Mesendoderm (in vitro differentiated cells): ENCODE results near the gene SOX5.

Experiments
- DNase-seq: peaks from one replicate; pipeline ENCODE4 v3.0.0; 2013
- H2AK5ac ChIP-seq: 2 replicates; pipeline ENCODE4 v1.6.1; 2013; ENCODE audit warnings: low read length, inconsistent platforms
- H2BK120ac ChIP-seq: 2 replicates; pipeline ENCODE4 v1.6.1; 2013; ENCODE audit warnings: low read depth, mild to moderate bottlenecking, low read length, moderate library complexity, mixed read lengths
- H2BK15ac ChIP-seq: replicated peaks from 2 replicates; pipeline ENCODE4 v1.6.1; 2013; ENCODE audit warnings: low read depth, mild to moderate bottlenecking, moderate library complexity
- H2BK5ac ChIP-seq: 2 replicates; pipeline ENCODE4 v1.6.1; 2013; ENCODE audit warnings: low read length, inconsistent platforms
- H3K18ac ChIP-seq: 2 replicates; pipeline ENCODE4 v1.6.1; 2013; ENCODE audit warnings: mild to moderate bottlenecking, low read length, mixed read lengths
- H3K23ac ChIP-seq: one replicate; pipeline ENCODE4 v1.6.1; 2013; ENCODE audit warnings: low read length
- H3K27ac ChIP-seq: 2 replicates; pipeline ENCODE4 v1.5.1; 2013; ENCODE audit warnings: low read depth, mild to moderate bottlenecking, inconsistent platforms, low read length, moderate library complexity
- H3K27me3 ChIP-seq: 2 replicates; pipeline ENCODE4 v1.6.1; 2013; ENCODE audit warnings: low read length, control low read depth, mild to moderate bottlenecking, inconsistent platforms; ENCODE audit not compliant: insufficient read depth, poor library complexity
- H3K36me3 ChIP-seq: 2 replicates; pipeline ENCODE4 v1.6.1; 2013; ENCODE audit warnings: low read length, inconsistent platforms; ENCODE audit not compliant: control insufficient read depth, insufficient read depth
- H3K4ac ChIP-seq: one replicate; pipeline ENCODE4 v1.6.1; 2013; ENCODE audit warnings: low read depth, mild to moderate bottlenecking, low read length, moderate library complexity
- H3K4me1 ChIP-seq: 2 replicates; pipeline ENCODE4 v1.6.1; 2013; ENCODE audit warnings: low read depth, low read length, inconsistent platforms; ENCODE audit not compliant: control insufficient read depth
- H3K4me2 ChIP-seq: 2 replicates; pipeline ENCODE4 v1.6.1; 2013; ENCODE audit warnings: low read length
- H3K4me3 ChIP-seq: 2 replicates; pipeline ENCODE4 v1.5.1; 2013; ENCODE audit warnings: mild to moderate bottlenecking, low read length
- H3K56ac ChIP-seq: one replicate; pipeline ENCODE4 v1.6.1; 2013; ENCODE audit warnings: low read length
- H3K79me1 ChIP-seq: 2 replicates; pipeline ENCODE4 v1.6.1; 2013; ENCODE audit warnings: low read length, inconsistent platforms
- H3K79me2 ChIP-seq: 2 replicates; pipeline ENCODE4 v1.6.1; 2013; ENCODE audit warnings: mild to moderate bottlenecking, low read length; ENCODE audit not compliant: control insufficient read depth, insufficient read depth
- H3K9ac ChIP-seq: 2 replicates; pipeline ENCODE4 v1.6.1; 2013; ENCODE audit warnings: low read length, inconsistent platforms
- H4K5ac ChIP-seq: one replicate; pipeline ENCODE4 v1.6.1; 2013; ENCODE audit warnings: low read length
- H4K8ac ChIP-seq: one replicate; pipeline ENCODE4 v1.6.1; 2013; ENCODE audit warnings: low read depth, mild to moderate bottlenecking, control low read depth, low read length, moderate library complexity
- WGBS: extraction: QIAGEN DNeasy Blood & Tissue Kit; methylation state at CpG from one replicate; pipeline ENCODE4 v1.1.7; 2013; ENCODE audit warnings: low lambda C conversion rate, missing lambda C conversion rate; ENCODE audit not compliant: insufficient coverage; ENCODE audit errors: extremely low coverage; 5-methylcytosine and 5-hydroxymethylcytosine counted together

SOX5 gene

DNA sequence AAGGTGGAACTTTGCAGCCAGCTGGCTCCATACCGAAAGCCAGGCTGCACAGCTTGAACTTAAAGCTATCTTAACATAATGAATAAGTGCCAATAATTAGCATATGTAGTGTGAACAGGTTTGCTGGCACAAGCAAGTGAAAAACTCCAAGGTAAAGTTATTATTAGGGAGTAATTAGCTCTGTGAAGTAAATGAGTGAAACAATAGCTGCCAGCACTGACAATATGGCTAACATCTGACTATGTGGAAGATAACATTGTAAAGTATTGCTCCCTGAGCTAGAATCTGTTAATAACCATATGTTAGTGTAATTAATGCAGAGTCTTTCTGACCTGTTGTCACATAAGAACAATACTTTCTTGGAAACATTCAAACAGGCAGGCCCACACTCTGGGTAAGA, 246.4 kb downstream of the SOX5 start:
- H2AK5ac ChIP-seq: no peak overlapping the region

DNA sequence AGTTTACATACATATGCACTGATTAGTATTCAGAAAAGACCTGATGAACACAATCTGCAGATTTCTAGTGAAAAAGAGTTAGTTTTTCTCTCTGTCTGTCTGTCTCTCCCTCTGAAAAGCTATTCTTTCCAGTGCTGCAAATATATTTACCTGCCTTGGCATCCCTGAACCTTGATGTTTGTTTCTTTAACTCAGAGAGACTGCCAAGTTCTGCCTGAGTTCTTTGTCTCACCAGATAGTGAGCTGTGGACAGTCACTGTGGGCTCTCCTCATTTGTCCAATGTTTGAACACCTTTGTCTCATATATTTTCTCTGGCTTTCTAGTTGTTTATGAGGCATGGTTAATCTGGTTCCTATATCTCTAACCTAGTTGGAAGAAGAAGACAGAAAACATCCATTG, 250.4 kb downstream of the SOX5 start:
- H3K27me3 ChIP-seq: no peaks in the 10 kb centered on the region
- no peak overlapping the region for H2AK5ac ChIP-seq
- H2BK120ac ChIP-seq: no peak overlapping the region
- H3K79me1 ChIP-seq: no peaks in the 10 kb centered on the region
- H4K8ac ChIP-seq: peak overlapping the region; percentile 86
- H3K56ac ChIP-seq: no peak overlapping the region
- H3K79me2 ChIP-seq: no peaks in the 10 kb centered on the region
- H3K4ac ChIP-seq: no peak overlapping the region
- H2BK15ac ChIP-seq: no peak overlapping the region
- no peak overlapping the region for H3K27ac ChIP-seq
- no peak overlapping the region for H3K23ac ChIP-seq
- no peak overlapping the region for H3K9ac ChIP-seq
- H3K4me2 ChIP-seq: no peak overlapping the region
- no peak overlapping the region for H2BK5ac ChIP-seq
- no peaks in the 10 kb centered on the region for H3K4me1 ChIP-seq
- no peaks in the 10 kb centered on the region for H3K36me3 ChIP-seq
- no peak for DNase-seq
- H3K18ac ChIP-seq: no peak overlapping the region
- no peak overlapping the region for H3K4me3 ChIP-seq
- H4K5ac ChIP-seq: no peak overlapping the region

More for the DNA sequence above, 246.4 kb downstream of the SOX5 start:
- H3K36me3 ChIP-seq: no peaks in the 10 kb centered on the region
- no peak overlapping the region for H3K4ac ChIP-seq
- no peak overlapping the region for H3K4me2 ChIP-seq
- peak; percentile 9 for DNase-seq
- H3K27ac ChIP-seq: no peak overlapping the region
- no peaks in the 10 kb centered on the region for H3K4me1 ChIP-seq
- H4K8ac ChIP-seq: no peak overlapping the region
- H3K4me3 ChIP-seq: no peak overlapping the region
- WGBS: no CpG with 5 or more reads among the region's 1 CpG
- peak overlapping the region; percentile 60 for H3K18ac ChIP-seq
- H3K27me3 ChIP-seq: no peaks in the 10 kb centered on the region
- H3K23ac ChIP-seq: no peak overlapping the region
- H2BK120ac ChIP-seq: no peak overlapping the region
- H2BK15ac ChIP-seq: no peak overlapping the region
- no peaks in the 10 kb centered on the region for H3K79me2 ChIP-seq
- no peak overlapping the region for H4K5ac ChIP-seq
- no peak overlapping the region for H3K56ac ChIP-seq
- no peaks in the 10 kb centered on the region for H3K79me1 ChIP-seq
- no peak overlapping the region for H2BK5ac ChIP-seq
- no peak overlapping the region for H3K9ac ChIP-seq

GRCh38 chr12:23694920-23695319, 254.6 kb downstream of the SOX5 start:
- Histone ChIP-seq H3K18ac (no peak overlapping the region), H3K56ac (no peak overlapping the region), H3K79me1 (no peaks in the 10 kb centered on the region), H2AK5ac (no peak overlapping the region), H3K4me2 (no peak overlapping the region), H3K4me3 (no peak overlapping the region), H3K23ac (no peak overlapping the region), H3K27ac (no peak overlapping the region), H4K8ac (no peak overlapping the region), H3K27me3 (no peaks in the 10 kb centered on the region), H3K36me3 (no peaks in the 10 kb centered on the region), H2BK15ac (no peak overlapping the region), H3K79me2 (no peaks in the 10 kb centered on the region), H4K5ac (no peak overlapping the region), H2BK5ac (no peak overlapping the region), H3K9ac (no peak overlapping the region), H2BK120ac (no peak overlapping the region), H3K4me1 (no peaks in the 10 kb centered on the region), H3K4ac (no peak overlapping the region)
- no CpG with 5 or more reads among the region's 2 CpGs for WGBS
- no peak for DNase-seq

DNA sequence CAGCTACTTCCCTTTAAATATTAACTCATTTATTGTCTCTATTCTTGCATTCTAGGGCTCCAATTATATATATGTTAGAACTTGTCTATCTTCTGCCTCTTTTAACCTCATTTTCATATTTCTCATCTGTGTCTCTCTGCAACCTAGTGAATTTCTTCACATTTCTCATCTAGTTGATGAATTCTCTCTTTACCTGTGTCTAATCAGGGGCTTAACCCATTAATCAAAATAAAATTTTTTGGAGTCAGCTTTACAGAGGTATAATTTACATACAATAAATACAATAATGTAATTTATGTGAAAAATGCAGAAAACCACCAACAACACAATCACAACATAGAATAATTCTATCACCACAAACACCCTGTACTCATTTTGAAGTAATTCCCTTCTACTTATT, 255.2 kb downstream of the SOX5 start:
- Histone ChIP-seq H3K36me3 (no peaks in the 10 kb centered on the region), H4K5ac (no peak overlapping the region), H3K18ac (no peak overlapping the region)

GRCh38 chr12:23687947-23688346, 261.5 kb downstream of the SOX5 start:
- Histone ChIP-seq H3K27ac (no peak overlapping the region), H3K4me1 (no peaks in the 10 kb centered on the region), H3K27me3 (no peaks in the 10 kb centered on the region)

More for the DNA sequence above, 255.2 kb downstream of the SOX5 start:
- H3K27ac ChIP-seq: no peak overlapping the region
- no peak overlapping the region for H3K56ac ChIP-seq
- H3K4me3 ChIP-seq: no peak overlapping the region
- no peak overlapping the region for H2BK120ac ChIP-seq
- no peaks in the 10 kb centered on the region for H3K79me2 ChIP-seq
- no peak for DNase-seq
- H2AK5ac ChIP-seq: no peak overlapping the region
- H2BK15ac ChIP-seq: no peak overlapping the region
- no peaks in the 10 kb centered on the region for H3K79me1 ChIP-seq
- H3K4ac ChIP-seq: no peak overlapping the region
- no peak overlapping the region for H4K8ac ChIP-seq
- no peaks in the 10 kb centered on the region for H3K4me1 ChIP-seq
- no peak overlapping the region for H3K9ac ChIP-seq
- no peaks in the 10 kb centered on the region for H3K27me3 ChIP-seq
- H3K4me2 ChIP-seq: no peak overlapping the region
- H3K23ac ChIP-seq: no peak overlapping the region
- H2BK5ac ChIP-seq: no peak overlapping the region

GRCh38 chr12:23686095-23686494, 263.4 kb downstream of the SOX5 start:
- H4K8ac ChIP-seq: no peak overlapping the region
- H3K9ac ChIP-seq: no peak overlapping the region
- H3K4me3 ChIP-seq: no peak overlapping the region
- H2BK5ac ChIP-seq: no peak overlapping the region
- no peaks in the 10 kb centered on the region for H3K36me3 ChIP-seq
- no peak overlapping the region for H2AK5ac ChIP-seq
- no peak overlapping the region for H2BK15ac ChIP-seq
- H3K18ac ChIP-seq: no peak overlapping the region
- H3K4ac ChIP-seq: no peak overlapping the region
- no peaks in the 10 kb centered on the region for H3K79me2 ChIP-seq
- no peaks in the 10 kb centered on the region for H3K27me3 ChIP-seq
- H3K4me1 ChIP-seq: no peaks in the 10 kb centered on the region
- no peak overlapping the region for H3K27ac ChIP-seq
- no peak overlapping the region for H3K56ac ChIP-seq
- H3K23ac ChIP-seq: no peak overlapping the region
- no peak for DNase-seq
- H3K4me2 ChIP-seq: no peak overlapping the region
- no peaks in the 10 kb centered on the region for H3K79me1 ChIP-seq
- no peak overlapping the region for H4K5ac ChIP-seq
- no peak overlapping the region for H2BK120ac ChIP-seq

More at GRCh38 chr12:23687947-23688346, 261.5 kb downstream of the SOX5 start:
- no peak overlapping the region for H4K5ac ChIP-seq
- H3K4ac ChIP-seq: no peak overlapping the region
- no peak overlapping the region for H3K56ac ChIP-seq
- no peak for DNase-seq
- no CpG with 5 or more reads among the region's 1 CpG for WGBS
- no peak overlapping the region for H2BK15ac ChIP-seq
- no peak overlapping the region for H3K23ac ChIP-seq
- H3K9ac ChIP-seq: no peak overlapping the region
- no peak overlapping the region for H3K4me2 ChIP-seq
- no peaks in the 10 kb centered on the region for H3K79me1 ChIP-seq
- H3K4me3 ChIP-seq: no peak overlapping the region
- no peak overlapping the region for H2BK5ac ChIP-seq
- H3K18ac ChIP-seq: no peak overlapping the region
- no peak overlapping the region for H4K8ac ChIP-seq
- no peaks in the 10 kb centered on the region for H3K79me2 ChIP-seq
- no peak overlapping the region for H2BK120ac ChIP-seq
- no peaks in the 10 kb centered on the region for H3K36me3 ChIP-seq
- no peak overlapping the region for H2AK5ac ChIP-seq
